Esophagus squamous epithelium (tissue), 4 donors: Measurements from ENCODE around the gene COPS9.

ENCODE experiments used
- POLR2A ChIP-seq, 4 donors: fragments of 450-650 bp; IDR thresholded peaks; one replicate each; pipeline ENCODE4 v1.6.1; 2017; ENCODE audit warnings: antibody characterized with exemption in 4 of 4, mild to moderate bottlenecking in 4 of 4, moderate library complexity in 3 of 4
- TF ChIP-seq, protein P1 (sequence below), 6 experiments: fragments of 450-650 bp in 4 of 6; fragments of 200-600 bp in 2 of 6; sonication (generic) in 2 of 6; IDR thresholded peaks; one replicate each; pipeline ENCODE4 v1.5.1; 2016 to 2019; ENCODE audit warnings: antibody characterized with exemption in 6 of 6, mild to moderate bottlenecking in 4 of 6, moderate library complexity in 4 of 6

DNA sequence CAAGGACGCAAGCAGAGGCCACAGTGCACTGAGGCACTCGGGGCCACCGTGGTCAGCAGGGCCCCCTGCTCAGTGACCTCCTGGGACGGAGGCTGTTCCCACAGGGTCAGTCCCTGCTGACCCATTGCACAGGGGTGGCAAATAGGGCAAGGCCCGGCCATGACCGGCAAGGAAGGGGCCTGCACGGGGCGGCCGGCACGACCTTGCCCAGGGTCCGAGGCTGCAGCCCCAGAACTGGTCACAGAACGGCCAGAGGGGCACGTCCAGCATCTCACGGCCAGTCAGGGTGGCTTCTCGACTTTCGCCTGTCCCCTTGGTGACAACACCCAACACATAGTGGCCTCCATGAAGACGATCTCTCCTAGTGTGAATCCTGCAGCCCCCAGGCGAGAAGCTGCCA lies 31.9 kb upstream of the COPS9 start:
- TF ChIP-seq, protein P1, sequence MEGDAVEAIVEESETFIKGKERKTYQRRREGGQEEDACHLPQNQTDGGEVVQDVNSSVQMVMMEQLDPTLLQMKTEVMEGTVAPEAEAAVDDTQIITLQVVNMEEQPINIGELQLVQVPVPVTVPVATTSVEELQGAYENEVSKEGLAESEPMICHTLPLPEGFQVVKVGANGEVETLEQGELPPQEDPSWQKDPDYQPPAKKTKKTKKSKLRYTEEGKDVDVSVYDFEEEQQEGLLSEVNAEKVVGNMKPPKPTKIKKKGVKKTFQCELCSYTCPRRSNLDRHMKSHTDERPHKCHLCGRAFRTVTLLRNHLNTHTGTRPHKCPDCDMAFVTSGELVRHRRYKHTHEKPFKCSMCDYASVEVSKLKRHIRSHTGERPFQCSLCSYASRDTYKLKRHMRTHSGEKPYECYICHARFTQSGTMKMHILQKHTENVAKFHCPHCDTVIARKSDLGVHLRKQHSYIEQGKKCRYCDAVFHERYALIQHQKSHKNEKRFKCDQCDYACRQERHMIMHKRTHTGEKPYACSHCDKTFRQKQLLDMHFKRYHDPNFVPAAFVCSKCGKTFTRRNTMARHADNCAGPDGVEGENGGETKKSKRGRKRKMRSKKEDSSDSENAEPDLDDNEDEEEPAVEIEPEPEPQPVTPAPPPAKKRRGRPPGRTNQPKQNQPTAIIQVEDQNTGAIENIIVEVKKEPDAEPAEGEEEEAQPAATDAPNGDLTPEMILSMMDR (IDR thresholded peaks at IDR 0.05) = no peak
- TF ChIP-seq POLR2A (IDR thresholded peaks at IDR 0.05) = no peak
